HG03460 (cell line): ENCODE measurements around the gene TMEM181.

Experiments
- ATAC-seq: cut with Tn5 transposase; IDR thresholded peaks from one replicate; pipeline ENCODE4 v1.9.1; 2021; ENCODE audit not compliant: unreplicated experiment

Gene TMEM181

GRCh38 chr6:158561938-158562337 lies 2.0 kb downstream of the TMEM181 start:
- no peak for ATAC-seq

- no peak for ATAC-seq
Measured at GRCh38 chr6:158564243-158565121, 4.6 kb downstream of the TMEM181 start.

DNA sequence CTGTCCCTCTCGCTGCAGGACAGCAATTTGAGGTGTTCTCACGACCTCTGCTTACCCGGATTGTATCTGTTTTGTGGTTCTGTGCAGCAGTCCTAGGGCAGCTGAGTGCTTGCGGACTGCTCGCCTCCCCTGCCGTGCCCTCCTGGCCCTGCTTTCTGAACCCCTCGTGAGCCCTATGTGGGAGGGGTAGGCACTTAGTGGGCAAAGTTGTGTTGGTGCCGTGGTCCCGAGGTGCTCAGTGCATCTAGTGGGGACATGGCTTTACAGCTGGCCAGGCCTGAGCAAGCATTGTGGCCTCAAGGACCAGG lies 5.2 kb downstream of the TMEM181 start:
- no peak for ATAC-seq

GRCh38 chr6:158565482-158566040 lies 5.7 kb downstream of the TMEM181 start:
- no peak for ATAC-seq

- ATAC-seq: no peak
Measured at GRCh38 chr6:158566207-158566818, 6.4 kb downstream of the TMEM181 start.

GRCh38 chr6:158567152-158567551 lies 7.3 kb downstream of the TMEM181 start:
- no peak for ATAC-seq

DNA sequence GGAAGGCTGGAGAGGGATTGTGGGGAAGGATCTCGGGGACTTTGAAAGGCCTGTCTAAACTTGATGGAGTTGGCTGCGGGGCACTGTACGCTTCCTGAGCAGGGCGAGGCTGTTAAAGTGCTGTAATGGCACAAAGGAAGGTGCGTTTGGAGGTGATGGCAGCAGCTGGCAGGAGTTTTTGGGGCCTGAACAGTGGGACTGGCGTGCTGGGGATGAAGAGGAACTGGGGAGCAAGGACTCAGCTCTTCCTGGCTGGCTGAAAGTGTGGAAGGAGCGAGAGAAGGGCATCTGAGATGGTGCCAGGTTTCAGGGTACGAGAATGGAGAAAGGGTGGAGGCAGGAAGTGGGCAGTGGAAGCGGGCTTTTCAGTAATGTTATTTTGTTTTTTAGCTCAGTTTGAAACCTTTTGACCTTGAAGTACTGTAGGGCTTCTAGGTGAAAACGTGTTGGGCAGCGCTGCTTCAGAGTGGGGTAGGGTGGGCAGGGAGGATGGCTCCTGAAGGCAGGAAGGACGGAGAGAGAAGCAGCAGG lies 8.0 kb downstream of the TMEM181 start:
- no peak for ATAC-seq

- ATAC-seq: no peak
Measured at GRCh38 chr6:158568549-158568948, 8.7 kb downstream of the TMEM181 start.

- ATAC-seq: no peak
Measured at GRCh38 chr6:158569036-158569435, 9.1 kb downstream of the TMEM181 start.

DNA sequence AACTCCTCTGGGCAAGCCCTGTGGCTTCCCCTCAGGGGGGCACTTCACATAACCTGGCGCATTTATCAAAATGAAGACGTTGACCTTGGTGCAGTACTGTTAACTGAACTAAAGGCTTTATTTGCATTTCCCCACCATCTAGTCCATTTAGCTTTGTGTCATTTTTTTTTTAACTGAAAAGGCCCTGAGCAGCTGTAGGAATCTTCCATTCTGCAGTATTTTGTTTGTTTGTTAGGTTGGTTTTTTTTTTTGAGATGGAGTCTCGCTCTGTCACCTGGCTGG lies 10.7 kb downstream of the TMEM181 start:
- no peak for ATAC-seq

GRCh38 chr6:158571826-158572652 lies 12.1 kb downstream of the TMEM181 start:
- ATAC-seq: no peak

DNA sequence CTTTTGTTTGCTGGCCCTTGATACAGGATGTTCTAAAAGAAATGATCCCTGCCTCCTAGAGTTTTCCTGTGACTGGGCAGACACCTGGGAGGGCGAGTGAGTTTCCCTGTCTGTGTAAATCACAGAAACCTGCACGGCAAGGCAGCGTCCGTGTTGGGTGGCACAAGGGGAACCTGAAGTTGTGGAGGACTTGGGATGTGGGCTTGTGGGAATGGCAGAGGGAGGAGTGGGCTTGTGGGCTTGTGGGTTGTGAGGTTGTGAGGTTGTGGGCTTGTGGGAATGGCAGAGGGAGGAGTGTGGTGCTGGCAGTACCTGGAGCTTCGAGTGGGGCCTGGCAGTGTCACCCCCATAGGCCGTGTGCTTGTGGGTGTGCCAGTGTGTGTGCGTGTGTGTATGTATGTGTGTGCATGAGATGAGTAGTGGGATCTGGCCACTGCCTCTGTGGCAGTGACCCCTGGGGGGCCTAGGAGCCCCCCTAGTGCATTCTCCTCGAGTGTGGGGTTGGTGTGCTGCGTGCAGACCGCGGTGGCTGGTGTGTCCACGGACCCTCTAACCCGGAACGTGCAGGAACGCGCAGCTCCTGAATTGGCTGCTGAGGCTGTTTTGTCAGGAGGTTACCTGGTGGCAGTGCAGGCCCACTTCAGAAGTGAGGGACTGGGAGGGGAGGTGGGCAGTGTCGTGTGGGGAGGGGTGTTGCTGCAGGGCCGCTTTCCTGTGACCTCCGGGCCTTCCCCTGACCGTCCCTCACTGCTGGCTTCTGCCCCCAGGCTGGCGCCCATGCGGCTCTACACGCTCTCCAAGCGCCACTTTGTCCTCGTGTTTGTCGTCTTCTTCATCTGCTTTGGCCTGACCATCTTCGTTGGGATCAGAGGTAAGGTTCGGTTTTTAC lies 13.0 kb downstream of the TMEM181 start:
- no peak for ATAC-seq

GRCh38 chr6:158573542-158573931 lies 13.6 kb downstream of the TMEM181 start:
- no peak for ATAC-seq

DNA sequence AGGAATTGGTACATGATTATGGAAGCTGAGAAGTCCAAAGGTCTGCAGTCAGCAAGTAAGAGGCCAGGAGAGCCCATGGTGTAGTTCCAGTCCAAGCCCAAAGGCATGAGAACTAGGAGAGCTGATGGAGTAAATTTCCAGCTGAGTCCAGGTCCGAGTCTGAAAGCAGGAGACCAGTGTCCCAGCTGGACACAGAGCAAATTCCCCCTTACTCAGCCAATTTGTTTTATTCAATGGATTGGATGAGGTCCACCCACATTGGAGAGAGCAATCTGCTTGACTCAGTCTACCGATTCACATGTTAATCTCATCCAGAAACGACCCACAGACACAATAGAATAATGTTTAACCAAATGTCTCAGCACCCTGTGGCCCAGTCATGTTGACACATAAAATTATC lies 14.9 kb downstream of the TMEM181 start:
- ATAC-seq: no peak

DNA sequence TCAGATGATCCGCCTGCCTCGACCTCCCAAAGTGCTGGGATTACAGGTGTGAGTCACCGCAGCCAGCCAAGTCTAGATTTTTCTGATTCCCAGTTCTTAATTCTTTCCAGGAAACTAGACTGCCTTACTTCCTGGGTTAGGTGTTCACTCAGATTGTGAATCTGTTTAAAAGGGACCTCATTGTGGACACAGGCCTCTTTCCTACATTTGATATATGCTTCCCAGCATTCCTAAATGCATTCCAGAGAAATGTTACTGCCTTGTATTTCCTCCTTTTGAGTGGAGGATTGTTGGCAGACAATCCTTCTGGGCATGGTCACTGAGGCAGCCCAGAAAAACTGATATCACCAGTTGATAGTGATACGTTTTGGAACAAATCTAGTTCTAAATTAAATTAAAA lies 15.7 kb downstream of the TMEM181 start:
- ATAC-seq: no peak

DNA sequence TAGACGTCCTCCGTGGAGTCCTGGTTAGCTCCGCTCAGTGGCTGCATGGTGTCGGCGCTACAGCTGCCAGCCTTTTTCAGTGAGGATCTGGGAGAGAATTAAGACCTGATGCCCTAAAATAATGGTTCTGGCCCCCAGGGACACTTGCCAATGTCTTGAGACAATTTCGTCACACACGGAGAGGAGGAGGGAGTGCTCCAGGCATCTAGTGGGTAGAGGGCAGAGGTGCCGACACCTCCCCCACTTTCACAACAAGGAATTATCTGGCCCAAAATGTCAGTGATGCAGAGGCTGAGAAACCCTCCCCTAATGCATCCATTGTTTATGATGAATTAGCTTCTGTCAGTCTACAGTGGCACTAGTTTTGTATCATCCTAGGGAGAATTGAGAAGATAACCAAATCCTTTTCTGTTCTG lies 24.4 kb downstream of the TMEM181 start:
- ATAC-seq: no peak

- ATAC-seq: no peak
Measured at GRCh38 chr6:158586652-158587051, 26.8 kb downstream of the TMEM181 start.

DNA sequence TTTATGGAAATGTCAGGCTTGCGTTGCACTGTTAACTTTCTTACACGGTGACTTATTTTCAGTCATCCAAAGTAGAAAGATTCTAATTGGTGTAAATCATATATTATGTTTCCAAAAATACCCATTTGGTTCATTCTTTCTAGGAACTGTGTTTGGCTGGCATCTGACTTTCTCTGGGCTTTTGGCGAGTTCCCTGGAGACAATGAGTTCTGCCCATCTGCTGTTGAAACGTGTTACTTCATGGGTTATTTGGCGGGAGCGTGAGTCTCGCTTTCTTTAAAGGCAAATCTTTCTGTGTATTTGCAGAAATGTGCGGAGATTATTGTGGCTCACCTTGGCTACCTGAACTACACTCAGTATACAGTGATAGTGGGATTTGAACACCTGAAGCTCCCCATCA lies 29.5 kb downstream of the TMEM181 start:
- no peak for ATAC-seq

DNA sequence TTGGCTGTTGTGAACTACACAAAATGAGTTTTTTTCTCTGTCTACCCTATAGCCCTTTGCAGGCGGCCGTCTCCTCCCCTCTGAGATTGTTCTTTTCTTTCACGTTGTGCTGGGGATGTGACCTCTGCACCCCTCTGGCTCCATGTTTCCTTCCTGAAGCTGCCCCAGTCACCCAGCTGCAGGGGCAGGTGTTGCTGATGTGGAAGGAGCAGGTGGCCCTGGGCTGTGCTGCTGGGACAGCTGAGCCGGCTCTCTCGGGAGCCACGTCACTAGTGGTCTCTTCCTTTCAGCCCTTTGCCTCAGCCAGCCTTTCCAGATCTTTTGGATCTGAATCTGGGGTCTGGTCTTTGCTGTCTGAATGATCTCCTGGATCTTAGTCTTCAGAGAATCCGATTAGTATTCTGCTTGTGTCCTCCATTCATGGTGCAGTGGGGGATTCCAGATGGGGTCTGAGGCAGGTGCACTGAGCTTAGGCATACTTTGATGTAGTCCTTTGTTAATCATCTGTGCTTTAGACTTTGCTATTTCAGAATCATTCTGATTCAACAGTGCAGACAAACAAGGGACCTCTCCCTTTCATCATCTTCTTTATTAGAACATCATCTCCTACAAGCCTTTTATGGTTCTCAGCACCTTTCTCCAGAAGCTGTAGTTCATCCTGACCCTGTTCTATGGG lies 31.4 kb downstream of the TMEM181 start:
- no peak for ATAC-seq

DNA sequence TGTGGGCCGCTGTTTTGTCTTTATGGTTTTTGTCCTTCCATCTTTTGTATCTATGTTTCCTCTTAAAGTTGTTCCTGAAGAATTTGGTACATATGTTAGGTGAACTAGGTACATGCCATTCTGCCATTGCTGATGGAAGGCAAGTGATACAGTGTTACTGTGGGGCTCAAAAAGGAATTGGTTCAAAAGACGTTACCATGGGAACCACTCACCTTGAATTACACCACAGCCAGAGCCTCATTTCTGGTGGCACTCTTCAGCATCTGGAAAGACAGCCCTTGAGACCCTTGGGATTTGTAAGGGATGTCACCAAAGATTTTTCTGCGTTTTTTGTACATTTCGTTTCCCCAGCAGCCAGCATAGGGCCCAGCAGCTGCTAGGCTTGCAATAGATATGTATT lies 31.9 kb downstream of the TMEM181 start:
- ATAC-seq: no peak
